GM19395 (cell line): ENCODE results near the gene PINK1.

Source experiments
- ATAC-seq: cut with Tn5 transposase; IDR thresholded peaks from one replicate; pipeline ENCODE4 v1.9.1; 2021; ENCODE audit warnings: mild to moderate bottlenecking, moderate library complexity; ENCODE audit not compliant: unreplicated experiment

PINK1 gene

DNA sequence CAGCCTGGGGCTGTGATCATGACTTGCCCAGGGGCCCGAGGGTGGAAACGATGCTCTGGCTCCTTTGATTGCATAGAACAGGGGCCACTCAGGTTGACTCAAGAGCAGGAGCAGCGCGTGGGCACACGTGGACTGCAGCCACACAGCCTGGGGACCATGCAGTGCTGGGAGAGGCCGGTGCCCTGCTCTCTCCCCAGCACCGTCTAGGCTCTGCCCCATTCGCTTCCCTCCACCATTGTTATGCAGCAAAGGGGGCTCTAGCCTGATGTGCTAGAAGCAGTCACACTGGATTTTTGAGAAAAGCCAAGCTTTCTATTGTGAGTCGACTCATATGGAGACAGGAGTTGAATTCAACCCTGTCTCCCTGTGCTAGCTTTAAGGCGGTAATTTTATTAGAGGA is 8.7 kb downstream of the PINK1 start:
- ATAC-seq: no peak

GRCh38 chr1:20643080-20643479 is 9.8 kb downstream of the PINK1 start:
- no peak for ATAC-seq

GRCh38 chr1:20644416-20644815 is 11.2 kb downstream of the PINK1 start:
- no peak for ATAC-seq

- no peak for ATAC-seq
Measured at GRCh38 chr1:20645414-20645813, 12.2 kb downstream of the PINK1 start.

- no peak for ATAC-seq
Measured at GRCh38 chr1:20648438-20648837, 15.2 kb downstream of the PINK1 start.

- no peak for ATAC-seq
Measured at GRCh38 chr1:20648946-20649345, 15.7 kb downstream of the PINK1 start.

DNA sequence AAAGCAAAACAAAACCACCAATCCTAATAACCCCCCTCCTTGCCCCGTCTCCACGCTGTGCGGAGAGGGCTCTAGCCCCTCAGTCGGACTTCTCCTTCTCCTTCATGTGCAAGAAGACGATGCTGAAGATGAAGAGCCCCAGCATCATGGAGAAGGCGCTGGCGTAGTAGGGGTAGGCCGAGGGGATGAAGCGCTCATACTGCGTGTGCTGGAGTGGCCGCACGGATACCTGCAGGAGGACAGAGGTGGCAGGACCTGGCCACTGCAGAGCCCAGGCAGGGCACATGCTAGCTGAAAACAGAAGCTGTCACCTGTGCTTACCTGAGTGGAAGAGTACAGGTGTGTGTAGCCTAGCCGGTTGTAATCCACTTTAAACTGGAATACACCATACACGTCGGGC is 19.0 kb downstream of the PINK1 start:
- ATAC-seq: no peak

- no peak for ATAC-seq
Measured at GRCh38 chr1:20654104-20654690, 20.9 kb downstream of the PINK1 start.

GRCh38 chr1:20657024-20657423 is 23.8 kb downstream of the PINK1 start:
- ATAC-seq: no peak

- no peak for ATAC-seq
Measured at GRCh38 chr1:20658166-20658915, 25.1 kb downstream of the PINK1 start.

- no peak for ATAC-seq
Measured at GRCh38 chr1:20660363-20660762, 27.1 kb downstream of the PINK1 start.

DNA sequence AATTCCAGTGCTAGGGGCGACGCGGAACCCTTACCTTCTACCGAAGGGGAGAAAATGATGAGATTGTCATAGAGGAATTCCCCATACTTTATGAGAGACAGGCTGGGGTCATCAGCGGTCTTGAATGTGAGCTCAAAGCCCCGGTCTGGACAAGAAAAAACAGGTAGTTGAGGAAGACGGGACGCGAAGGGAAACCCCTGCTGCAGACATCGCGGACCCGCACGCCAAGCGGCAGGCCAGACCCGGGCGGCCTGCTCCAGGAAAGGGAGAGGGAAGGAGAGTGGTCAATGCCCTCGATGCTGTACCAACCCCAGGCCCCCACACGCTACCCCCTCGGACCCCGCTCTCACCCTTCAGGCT is 27.6 kb downstream of the PINK1 start:
- ATAC-seq: no peak

- ATAC-seq: peak; percentile 98
Measured at GRCh38 chr1:20661207-20662109, 28.2 kb downstream of the PINK1 start, which contains the start of gene DDOST. TSS of gene DDOST (minus strand) at chr1:20661369. CDS start at chr1:20661350, 19 bp downstream.

GRCh38 chr1:20662110-20662475 is 28.8 kb downstream of the PINK1 start:
- no peak for ATAC-seq

DNA sequence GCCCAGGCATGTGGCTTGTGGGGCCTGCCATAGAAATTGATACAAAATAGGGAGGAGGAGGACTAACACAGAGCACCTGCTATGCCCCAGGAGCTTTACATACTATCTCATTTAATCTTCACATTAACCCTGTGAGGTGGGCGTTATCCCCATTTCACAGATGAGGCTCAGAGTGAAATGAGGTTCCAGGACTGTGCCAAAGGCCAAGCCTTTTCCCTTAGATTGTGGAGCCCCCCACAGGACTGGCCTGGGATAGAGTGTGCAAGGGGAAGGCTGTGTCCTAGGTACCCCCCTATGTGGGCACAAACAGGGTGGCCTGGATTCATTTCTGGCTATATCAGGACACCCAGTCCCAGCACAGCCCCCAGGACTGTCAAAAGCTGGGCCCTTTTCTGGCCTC is 30.1 kb downstream of the PINK1 start:
- ATAC-seq: no peak

GRCh38 chr1:20663969-20664715 is 30.9 kb downstream of the PINK1 start:
- no peak for ATAC-seq

GRCh38 chr1:20665726-20666125 is 32.5 kb downstream of the PINK1 start:
- no peak for ATAC-seq

GRCh38 chr1:20666146-20666545 is 32.9 kb downstream of the PINK1 start:
- no peak for ATAC-seq

- no peak for ATAC-seq
Measured at GRCh38 chr1:20666804-20667203, 33.5 kb downstream of the PINK1 start.

DNA sequence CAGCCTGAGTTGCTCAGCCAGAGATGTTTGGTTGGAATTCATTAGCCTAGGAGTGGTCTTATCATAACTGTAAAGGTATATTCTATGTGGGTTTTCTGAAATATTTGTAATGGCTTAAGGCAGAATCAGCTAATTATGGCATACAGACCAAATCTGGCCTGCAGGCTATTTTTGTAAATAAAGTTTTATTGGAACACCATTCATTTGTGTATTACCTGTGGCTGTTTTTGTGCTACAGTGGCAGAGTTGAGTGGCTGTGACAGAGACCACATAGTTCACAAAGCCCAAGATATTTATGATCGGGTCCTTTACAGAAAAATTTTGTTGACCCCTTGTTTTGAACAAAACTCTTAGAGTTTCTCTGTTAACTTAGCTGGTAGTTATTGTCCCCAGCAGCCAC is 35.3 kb downstream of the PINK1 start:
- ATAC-seq: no peak

- ATAC-seq: no peak
Measured at GRCh38 chr1:20670936-20671335, 37.7 kb downstream of the PINK1 start.
